ENCODE data around the gene KDM4C.

KDM4C gene

GRCh38 chr9:6816581-6816980, 58.8 kb downstream of the KDM4C start:
- no peak for DNase-seq

- no peak for DNase-seq
Measured at GRCh38 chr9:6818292-6818922, 60.6 kb downstream of the KDM4C start.

- DNase-seq = no peak
Measured at GRCh38 chr9:6819112-6819511, 61.3 kb downstream of the KDM4C start.

GRCh38 chr9:6819529-6819928, 61.8 kb downstream of the KDM4C start:
- DNase-seq = no peak

- DNase-seq = no peak
Measured at GRCh38 chr9:6822696-6823095, 64.9 kb downstream of the KDM4C start.

- DNase-seq = peak; percentile 71
Measured at GRCh38 chr9:6827439-6828145, 69.8 kb downstream of the KDM4C start.

- DNase-seq = no peak
Measured at GRCh38 chr9:6829027-6829426, 71.3 kb downstream of the KDM4C start.

GRCh38 chr9:6829536-6829935, 71.8 kb downstream of the KDM4C start:
- DNase-seq = no peak

GRCh38 chr9:6833518-6834192, 75.9 kb downstream of the KDM4C start:
- no peak for DNase-seq

GRCh38 chr9:6834306-6834705, 76.5 kb downstream of the KDM4C start:
- DNase-seq = no peak

- no peak for DNase-seq
Measured at GRCh38 chr9:6838158-6838557, 80.4 kb downstream of the KDM4C start.

- DNase-seq = no peak
Measured at GRCh38 chr9:6842584-6842947, 84.8 kb downstream of the KDM4C start.

- no peak for DNase-seq
Measured at GRCh38 chr9:6843742-6844141, 86.0 kb downstream of the KDM4C start.

- no peak for DNase-seq
Measured at GRCh38 chr9:6844267-6844666, 86.5 kb downstream of the KDM4C start.

- DNase-seq = no peak
Measured at GRCh38 chr9:6845128-6845826, 87.5 kb downstream of the KDM4C start.

- DNase-seq = no peak
Measured at GRCh38 chr9:6845880-6846279, 88.1 kb downstream of the KDM4C start.

GRCh38 chr9:6852243-6852963, 94.6 kb downstream of the KDM4C start:
- DNase-seq = no peak

- no peak for DNase-seq
Measured at GRCh38 chr9:6855860-6856259, 98.1 kb downstream of the KDM4C start.

GRCh38 chr9:6864102-6864501, 106.3 kb downstream of the KDM4C start:
- no peak for DNase-seq

GRCh38 chr9:6869081-6869948, 111.5 kb downstream of the KDM4C start:
- no peak for DNase-seq

GRCh38 chr9:6870149-6870548, 112.4 kb downstream of the KDM4C start:
- no peak for DNase-seq
